Measurements from ENCODE around the gene PRPF19. TPM values are rescaled to one million over a fixed set of nuclear protein-coding genes. Genes with fewer than 3 reads are reported as not detected.

Gene PRPF19
- total RNA-seq, 2 donors from 2014 or later, result 22.1 to 27.0 TPM

- intact Hi-C loops (cut with DNase I), result no loop called here
- DNase-seq (no peak), ATAC-seq (peak; percentile 31)
- Histone ChIP-seq H3K4me3 (no peak overlapping the region), H3K4me1 (peaks cover 16% of the 10 kb centered on the region), H3K27me3 (no peaks in the 10 kb centered on the region), H3K27ac (no peak overlapping the region), H3K36me3 (replicated peaks in 1 of 2; ENCODE audit: insufficient read depth in 1 of 2, low read depth in 2 of 2) (no peaks in the 10 kb centered on the region), H3K9me3 (no peaks in the 10 kb centered on the region)
- 40 to 57% methylated on average over 2 of the region's 2 CpGs for WGBS, 2 donors
- no peak for TF ChIP-seq CTCF (IDR thresholded peaks at IDR 0.05)
- TF ChIP-seq POLR2A (IDR thresholded peaks at IDR 0.05), result no peak
These were observed 33.5 kb upstream of the PRPF19 start for GRCh38 chr11:60939855-60940254.

- ATAC-seq (no peak), DNase-seq (no peak)
- no peak for TF ChIP-seq POLR2A (IDR thresholded peaks at IDR 0.05)
- TF ChIP-seq CTCF (IDR thresholded peaks at IDR 0.05), result no peak
- intact Hi-C loops (cut with DNase I), result no loop called here
- Histone ChIP-seq H3K9me3 (no peaks in the 10 kb centered on the region), H3K27me3 (no peaks in the 10 kb centered on the region), H3K4me1 (peaks cover 16% of the 10 kb centered on the region), H3K27ac (no peak overlapping the region), H3K4me3 (no peak overlapping the region), H3K36me3 (replicated peaks in 1 of 2; ENCODE audit: insufficient read depth in 1 of 2, low read depth in 2 of 2) (no peaks in the 10 kb centered on the region)
- 89 to 98% methylated on average over 6 to 7 of the region's 7 CpGs for WGBS, 2 donors
These were observed 32.9 kb upstream of the PRPF19 start for GRCh38 chr11:60939301-60939700.

- Histone ChIP-seq H3K9me3 (no peaks in the 10 kb centered on the region), H3K27me3 (no peaks in the 10 kb centered on the region), H3K4me3 (no peak overlapping the region), H3K36me3 (replicated peaks in 1 of 2; ENCODE audit: insufficient read depth in 1 of 2, low read depth in 2 of 2) (no peaks in the 10 kb centered on the region), H3K4me1 (peaks cover 16% of the 10 kb centered on the region), H3K27ac (no peak overlapping the region)
- intact Hi-C loops (cut with DNase I), result no loop called here
- TF ChIP-seq CTCF (IDR thresholded peaks at IDR 0.05), result no peak
- no peak for TF ChIP-seq POLR2A (IDR thresholded peaks at IDR 0.05)
- ATAC-seq, result no peak
- DNase-seq, result no peak
- whole genome bisulfite sequencing, 2 donors, result 85 to 96% methylated on average over 9 of the region's 9 CpGs
These were observed 32.1 kb upstream of the PRPF19 start for GRCh38 chr11:60938500-60938899.

- H3K9me3 ChIP-seq, result no peaks in the 10 kb centered on the region
- DNase-seq (no peak), ATAC-seq (no peak)
- TF ChIP-seq CTCF (IDR thresholded peaks at IDR 0.05), result no peak
- TF ChIP-seq POLR2A (IDR thresholded peaks at IDR 0.05), result no peak
- H3K27ac ChIP-seq, result no peak overlapping the region
- no peak overlapping the region for H3K4me3 ChIP-seq
- peaks cover 16% of the 10 kb centered on the region for H3K4me1 ChIP-seq
- H3K27me3 ChIP-seq, result no peaks in the 10 kb centered on the region
- H3K36me3 ChIP-seq (replicated peaks in 1 of 2; ENCODE audit: insufficient read depth in 1 of 2, low read depth in 2 of 2), result no peaks in the 10 kb centered on the region
- WGBS, 2 donors, result 90% methylated on average over 7 to 8 of the region's 8 CpGs
- intact Hi-C loops (cut with DNase I), result no loop called here
These were observed 31.4 kb upstream of the PRPF19 start for GRCh38 chr11:60937811-60938210.

GRCh38 chr11:60937144-60937527 is 30.8 kb upstream of the PRPF19 start:
- peak; percentile 10 for ATAC-seq
- Histone ChIP-seq H3K4me1 (peaks cover 10% of the 10 kb centered on the region), H3K27me3 (no peaks in the 10 kb centered on the region), H3K36me3 (replicated peaks in 1 of 2; ENCODE audit: insufficient read depth in 1 of 2, low read depth in 2 of 2) (no peaks in the 10 kb centered on the region), H3K4me3 (no peak overlapping the region), H3K27ac (peak overlapping the region in 1 of 4 donors; percentile 1), H3K9me3 (no peaks in the 10 kb centered on the region)
- WGBS, 2 donors, result 81 to 83% methylated on average over 12 of the region's 12 CpGs
- DNase-seq, result no peak
- intact Hi-C loops (cut with DNase I), result no loop called here
- TF ChIP-seq CTCF (IDR thresholded peaks at IDR 0.05), result no peak
- no peak for TF ChIP-seq POLR2A (IDR thresholded peaks at IDR 0.05)
